Nephron progenitor cell (in vitro differentiated cells): Measurements from ENCODE around the gene ALPL.

Source experiments
- DNase-seq: peaks from one replicate; pipeline ENCODE4 v3.0.0; 2021
- H3K27ac Mint-ChIP-seq: 2 replicates; pipeline ENCODE4 v1.8.0; 2021; ENCODE audit warnings: mild to moderate bottlenecking, moderate library complexity, mixed read lengths
- H3K27me3 Mint-ChIP-seq: 2 replicates; pipeline ENCODE4 v1.8.0; 2021; ENCODE audit warnings: mild to moderate bottlenecking, low read depth, mixed read lengths; ENCODE audit not compliant: poor library complexity
- H3K36me3 Mint-ChIP-seq: 2 replicates; pipeline ENCODE4 v1.8.0; 2021; ENCODE audit warnings: low read depth, mixed read lengths
- H3K4me1 Mint-ChIP-seq: 2 replicates; pipeline ENCODE4 v1.8.0; 2021; ENCODE audit warnings: mixed read lengths
- H3K4me3 Mint-ChIP-seq: 2 replicates; pipeline ENCODE4 v1.8.0; 2021; ENCODE audit warnings: mild to moderate bottlenecking, moderate library complexity, mixed read lengths
- H3K9me3 Mint-ChIP-seq: 2 replicates; pipeline ENCODE4 v1.8.0; 2021; ENCODE audit warnings: mild to moderate bottlenecking, moderate library complexity, mixed read lengths
- CTCF ChIP-seq: fragments of 200-600 bp; sonication (generic); IDR thresholded peaks from 2 replicates; pipeline ENCODE4 v1.5.0; 2021; ENCODE audit warnings: antibody characterized with exemption

ALPL gene

GRCh38 chr1:21524220-21524619 is 15.0 kb downstream of the ALPL start:
- H3K4me1 Mint-ChIP-seq = peaks cover 57% of the 10 kb centered on the region
- no peaks in the 10 kb centered on the region for H3K36me3 Mint-ChIP-seq

GRCh38 chr1:21524686-21525339 is 15.6 kb downstream of the ALPL start:
- no peaks in the 10 kb centered on the region for H3K9me3 Mint-ChIP-seq
- no peaks in the 10 kb centered on the region for H3K27me3 Mint-ChIP-seq
- peak overlapping the region; percentile 98 for H3K27ac Mint-ChIP-seq
- H3K4me3 Mint-ChIP-seq = peak overlapping the region; percentile 44
- TF ChIP-seq CTCF = no peak
- no peaks in the 10 kb centered on the region for H3K36me3 Mint-ChIP-seq
- peak; percentile 33 for DNase-seq
- peaks cover 56% of the 10 kb centered on the region for H3K4me1 Mint-ChIP-seq

More at GRCh38 chr1:21524220-21524619, 15.0 kb downstream of the ALPL start:
- DNase-seq = no peak
- no peak for TF ChIP-seq CTCF
- no peaks in the 10 kb centered on the region for H3K27me3 Mint-ChIP-seq
- peak overlapping the region; percentile 98 for H3K27ac Mint-ChIP-seq
- no peaks in the 10 kb centered on the region for H3K9me3 Mint-ChIP-seq
- H3K4me3 Mint-ChIP-seq = peak overlapping the region; percentile 44

GRCh38 chr1:21525340-21525717 is 16.1 kb downstream of the ALPL start:
- Mint-ChIP-seq H3K4me3 (no peak overlapping the region), H3K9me3 (no peaks in the 10 kb centered on the region), H3K27ac (peak overlapping the region; percentile 98), H3K36me3 (no peaks in the 10 kb centered on the region), H3K4me1 (peaks cover 59% of the 10 kb centered on the region), H3K27me3 (no peaks in the 10 kb centered on the region)
- TF ChIP-seq CTCF = no peak
- DNase-seq = no peak

- TF ChIP-seq CTCF = no peak
- Mint-ChIP-seq H3K36me3 (no peaks in the 10 kb centered on the region), H3K4me3 (no peak overlapping the region), H3K27me3 (no peaks in the 10 kb centered on the region), H3K4me1 (peaks cover 56% of the 10 kb centered on the region), H3K27ac (no peak overlapping the region), H3K9me3 (no peaks in the 10 kb centered on the region)
- DNase-seq = no peak
These were observed 17.2 kb downstream of the ALPL start for GRCh38 chr1:21526441-21526840.

- no peaks in the 10 kb centered on the region for H3K27me3 Mint-ChIP-seq
- H3K36me3 Mint-ChIP-seq = no peaks in the 10 kb centered on the region
- no peak for DNase-seq
- no peak overlapping the region for H3K27ac Mint-ChIP-seq
- no peaks in the 10 kb centered on the region for H3K9me3 Mint-ChIP-seq
- no peak overlapping the region for H3K4me3 Mint-ChIP-seq
- H3K4me1 Mint-ChIP-seq = peaks cover 47% of the 10 kb centered on the region
- TF ChIP-seq CTCF = no peak
These were observed 21.3 kb downstream of the ALPL start for GRCh38 chr1:21530368-21531016.

GRCh38 chr1:21531241-21531640 is 22.0 kb downstream of the ALPL start:
- no peak overlapping the region for H3K27ac Mint-ChIP-seq

More at GRCh38 chr1:21531241-21531640, 22.0 kb downstream of the ALPL start:
- H3K36me3 Mint-ChIP-seq = no peaks in the 10 kb centered on the region
- peaks cover 45% of the 10 kb centered on the region for H3K4me1 Mint-ChIP-seq
- H3K9me3 Mint-ChIP-seq = no peaks in the 10 kb centered on the region
- no peak overlapping the region for H3K4me3 Mint-ChIP-seq
- no peaks in the 10 kb centered on the region for H3K27me3 Mint-ChIP-seq
- no peak for DNase-seq
- no peak for TF ChIP-seq CTCF
